Smooth muscle cell (in vitro differentiated cells): Measurements from ENCODE around the gene XRCC3. TPM values are rescaled to one million over a fixed set of nuclear protein-coding genes. Genes with fewer than 3 reads are reported as not detected.

ENCODE experiments used
- DNase-seq: peaks from one replicate; lab custom pipeline; 2025; ENCODE audit not compliant: unreplicated experiment; lab: John Stamatoyannopoulos, UW
- H2AFZ ChIP-seq: fragments of 200-600 bp; sonication (generic); 2 replicates; pipeline ENCODE4 v1.6.0; 2016; ENCODE audit warnings: antibody characterized with exemption, low read depth, mild to moderate bottlenecking
- H3F3A ChIP-seq: fragments of 200-600 bp; sonication (generic); 2 replicates; pipeline ENCODE4 v1.6.0; 2017; ENCODE audit warnings: antibody characterized with exemption, low read depth
- H3K27ac ChIP-seq: fragments of 200-600 bp; sonication (generic); 2 replicates; pipeline ENCODE4 v1.5.1; 2016; ENCODE audit warnings: low read depth, mild to moderate bottlenecking
- H3K27me3 ChIP-seq: fragments of 200-600 bp; sonication (generic); 2 replicates; pipeline ENCODE4 v1.6.1; 2016; ENCODE audit warnings: low read depth, mild to moderate bottlenecking
- H3K36me3 ChIP-seq: fragments of 200-600 bp; sonication (generic); 2 replicates; pipeline ENCODE4 v1.5.1; 2016; ENCODE audit warnings: low read depth
- H3K4me1 ChIP-seq: fragments of 200-600 bp; sonication (generic); 2 replicates; pipeline ENCODE4 v1.5.1; 2016; ENCODE audit warnings: low read depth
- H3K4me2 ChIP-seq: fragments of 200-600 bp; sonication (generic); 2 replicates; pipeline ENCODE4 v1.6.0; 2016; ENCODE audit warnings: mild to moderate bottlenecking
- H3K4me3 ChIP-seq: fragments of 200-600 bp; sonication (generic); 2 replicates; pipeline ENCODE4 v1.5.1; 2016; ENCODE audit warnings: mild to moderate bottlenecking
- H3K79me2 ChIP-seq: fragments of 200-600 bp; sonication (generic); 2 replicates; pipeline ENCODE4 v1.6.0; 2016; ENCODE audit warnings: low read depth, mild to moderate bottlenecking
- H3K9ac ChIP-seq: fragments of 200-600 bp; sonication (generic); 2 replicates; pipeline ENCODE4 v1.6.0; 2016; ENCODE audit warnings: low read depth
- H3K9me3 ChIP-seq: fragments of 200-600 bp; sonication (generic); replicated peaks from 2 replicates; pipeline ENCODE4 v1.5.1; 2016; ENCODE audit warnings: low read depth
- H4K20me1 ChIP-seq: fragments of 200-600 bp; sonication (generic); 2 replicates; pipeline ENCODE4 v1.6.0; 2016; ENCODE audit warnings: low read depth
- CTCF ChIP-seq: fragments of 200-600 bp; sonication (generic); IDR thresholded peaks from 2 replicates; pipeline ENCODE4 v1.5.1; 2017; ENCODE audit warnings: borderline replicate concordance, mild to moderate bottlenecking, antibody characterized with exemption; ENCODE audit not compliant: insufficient read depth, poor library complexity, severe bottlenecking
- WGBS: methylation state at CpG from one replicate; pipeline ENCODE4 v1.1.7; 2016; ENCODE audit warnings: low lambda C conversion rate; 5-methylcytosine and 5-hydroxymethylcytosine counted together
- polyA plus RNA-seq: library from polyadenylated mRNA; unstranded; fragments of >200 nt; fragmentation: Nextera tagmentation; extraction: Ambion mirVana; gene quantifications from 2 replicates; pipeline ENCODE4 v1.2.1, GENCODE V29; 2016
- total RNA-seq: library from RNA; depleted of rRNA; stranded (reverse); fragments of >200 nt; gene quantifications from 2 replicates; pipeline ENCODE4 v1.2.3, GENCODE V29; 2014

The XRCC3 gene
- total and polyA plus RNA-seq, 2 experiments from 2014 or later = 8.3 to 10.5 TPM

GRCh38 chr14:103716899-103717411 is 1.7 kb upstream of the XRCC3 start:
- Histone ChIP-seq H3K9me3 (no peaks in the 10 kb centered on the region), H4K20me1 (peaks cover 71% of the 10 kb centered on the region), H3F3A (peaks cover 7% of the 10 kb centered on the region), H3K4me2 (peak overlapping the region; percentile 100), H3K27ac (no peak overlapping the region), H2AFZ (no peak overlapping the region), H3K36me3 (no peaks in the 10 kb centered on the region), H3K79me2 (peaks cover 58% of the 10 kb centered on the region), H3K9ac (peak overlapping the region; percentile 80), H3K4me1 (peaks cover 21% of the 10 kb centered on the region), H3K27me3 (no peaks in the 10 kb centered on the region), H3K4me3 (peak overlapping the region; percentile 87)
- DNase-seq = no peak
- no peak for TF ChIP-seq CTCF
- 78% methylated on average over 17 of the region's 17 CpGs for whole genome bisulfite sequencing

- Histone ChIP-seq H2AFZ (no peak overlapping the region), H3K79me2 (peaks cover 53% of the 10 kb centered on the region)
- DNase-seq = no peak
These were observed 995 bp upstream of the XRCC3 start for GRCh38 chr14:103716091-103716801.

GRCh38 chr14:103714063-103714724 is 1.1 kb downstream of the XRCC3 start:
- Histone ChIP-seq H3F3A (peaks cover 7% of the 10 kb centered on the region), H3K9ac (no peak overlapping the region), H3K79me2 (peaks cover 33% of the 10 kb centered on the region), H3K4me3 (peak overlapping the region; percentile 67), H3K4me1 (peaks cover 15% of the 10 kb centered on the region), H3K4me2 (peak overlapping the region; percentile 97), H3K27ac (no peak overlapping the region), H3K27me3 (no peaks in the 10 kb centered on the region), H3K9me3 (no peaks in the 10 kb centered on the region), H3K36me3 (no peaks in the 10 kb centered on the region), H2AFZ (no peak overlapping the region), H4K20me1 (peaks cover 44% of the 10 kb centered on the region)
- 79% methylated on average over 16 of the region's 16 CpGs for WGBS
- TF ChIP-seq CTCF = no peak
- DNase-seq = no peak

More at GRCh38 chr14:103716091-103716801, 995 bp upstream of the XRCC3 start:
- peaks cover 64% of the 10 kb centered on the region for H4K20me1 ChIP-seq
- peak overlapping the region; percentile 80 for H3K9ac ChIP-seq
- TF ChIP-seq CTCF = no peak
- 4% methylated on average over 44 of the region's 72 CpGs for WGBS
- H3K36me3 ChIP-seq = no peaks in the 10 kb centered on the region
- peaks cover 7% of the 10 kb centered on the region for H3F3A ChIP-seq
- H3K27me3 ChIP-seq = no peaks in the 10 kb centered on the region
- H3K9me3 ChIP-seq = no peaks in the 10 kb centered on the region
- peaks cover 18% of the 10 kb centered on the region for H3K4me1 ChIP-seq
- H3K27ac ChIP-seq = no peak overlapping the region
- H3K4me3 ChIP-seq = peak overlapping the region; percentile 87
- peak overlapping the region; percentile 100 for H3K4me2 ChIP-seq
